ENCODE measurements around the gene TSKU. TPM values are rescaled to one million over a fixed set of nuclear protein-coding genes. Genes with fewer than 3 reads are reported as not detected.

TSKU gene
- total RNA-seq, 1 experiment from 2014 or later, result 20.1 TPM

GRCh38 chr11:76805206-76805913 is 22.2 kb downstream of the TSKU start:
- Mint-ChIP-seq H3K9me3 (ENCODE audit: unreplicated experiment) (no peaks in the 10 kb centered on the region), H3K36me3 (ENCODE audit: insufficient read depth, unreplicated experiment) (no peaks in the 10 kb centered on the region), H3K4me1 (ENCODE audit: insufficient read depth, unreplicated experiment) (peaks cover 43% of the 10 kb centered on the region), H3K4me3 (ENCODE audit: unreplicated experiment) (no peak overlapping the region), H3K27ac (ENCODE audit: low read depth, unreplicated experiment) (peak overlapping the region; percentile 23), H3K27me3 (ENCODE audit: insufficient read depth, unreplicated experiment) (no peaks in the 10 kb centered on the region)
- POLR2A ChIA-PET, result interaction anchor here (1.0 to 1.5 kb wide), 2 partner anchors 31 to 70 kb away, joined by 4 to 8 read pairs; no protein-coding TSS in a partner anchor
- intact Hi-C loops (cut with micrococcal nuclease), result loop anchor here (5.0 kb wide), 1 partner anchor 287 kb away; no protein-coding TSS in a partner anchor
- CTCF ChIA-PET, result interaction anchor here (0.9 to 9.7 kb wide), 9 partner anchors 10 to 277 kb away, joined by 3 to 161 read pairs (median 3); no protein-coding TSS in a partner anchor
- no peak for TF ChIP-seq CTCF (IDR thresholded peaks at IDR 0.05; ENCODE audit: unreplicated experiment)
- peak; percentile 41 for DNase-seq (ENCODE audit: unreplicated experiment)
- BruUV-seq (replicated peaks), result no TSS peak

GRCh38 chr11:76806131-76806530 is 23.0 kb downstream of the TSKU start:
- BruUV-seq (replicated peaks), result no TSS peak
- POLR2A ChIA-PET, result interaction anchor here (0.9 kb wide), 1 partner anchor 17 kb away, joined by 3 read pairs; no protein-coding TSS in a partner anchor

GRCh38 chr11:76806608-76807205 is 23.6 kb downstream of the TSKU start:
- ChIA-PET POLR2A (interaction anchor here (0.9 to 1.2 kb wide), 2 partner anchors 18 to 36 kb away, joined by 3 read pairs; no protein-coding TSS in a partner anchor), CTCF (interaction anchor here (0.5 to 9.7 kb wide), 20 partner anchors 8 to 285 kb away, joined by 3 to 170 read pairs (median 4); no protein-coding TSS in a partner anchor)
- BruUV-seq (replicated peaks), result no TSS peak
- H3K27ac Mint-ChIP-seq (ENCODE audit: low read depth, unreplicated experiment), result no peak overlapping the region
- TF ChIP-seq CTCF (IDR thresholded peaks at IDR 0.05; ENCODE audit: unreplicated experiment), result no peak
- no peaks in the 10 kb centered on the region for H3K36me3 Mint-ChIP-seq (ENCODE audit: insufficient read depth, unreplicated experiment)
- H3K27me3 Mint-ChIP-seq (ENCODE audit: insufficient read depth, unreplicated experiment), result no peaks in the 10 kb centered on the region
- no peak for DNase-seq (ENCODE audit: unreplicated experiment)
- no peaks in the 10 kb centered on the region for H3K9me3 Mint-ChIP-seq (ENCODE audit: unreplicated experiment)
- intact Hi-C loops (cut with micrococcal nuclease), result loop anchor here (1.0 to 5.0 kb wide), 5 partner anchors 54 to 286 kb away; partner anchors contain the start of gene ACER3
- no peak overlapping the region for H3K4me3 Mint-ChIP-seq (ENCODE audit: unreplicated experiment)
- H3K4me1 Mint-ChIP-seq (ENCODE audit: insufficient read depth, unreplicated experiment), result peaks cover 44% of the 10 kb centered on the region

More at GRCh38 chr11:76806131-76806530, 23.0 kb downstream of the TSKU start:
- Mint-ChIP-seq H3K36me3 (ENCODE audit: insufficient read depth, unreplicated experiment) (no peaks in the 10 kb centered on the region), H3K27me3 (ENCODE audit: insufficient read depth, unreplicated experiment) (no peaks in the 10 kb centered on the region), H3K9me3 (ENCODE audit: unreplicated experiment) (no peaks in the 10 kb centered on the region), H3K4me3 (ENCODE audit: unreplicated experiment) (no peak overlapping the region), H3K27ac (ENCODE audit: low read depth, unreplicated experiment) (no peak overlapping the region), H3K4me1 (ENCODE audit: insufficient read depth, unreplicated experiment) (peaks cover 46% of the 10 kb centered on the region)
- intact Hi-C loops (cut with micrococcal nuclease), result loop anchor here (2.0 to 5.0 kb wide), 4 partner anchors 55 to 286 kb away; partner anchors contain the start of gene ACER3
- CTCF ChIA-PET, result interaction anchor here (0.7 to 9.7 kb wide), 9 partner anchors 15 to 276 kb away, joined by 3 to 161 read pairs (median 3); no protein-coding TSS in a partner anchor
- no peak for DNase-seq (ENCODE audit: unreplicated experiment)
- no peak for TF ChIP-seq CTCF (IDR thresholded peaks at IDR 0.05; ENCODE audit: unreplicated experiment)
